Effector memory CD8-positive, alpha-beta T cell (primary cell): ENCODE data around the gene FHL1.
"Not testable (repeated sequence)": the region's sequence is repeated elsewhere in the genome, so short reads cannot be mapped to it uniquely, and the experiment has no call there.

Experiments
- ATAC-seq: fragments of 150-1000 bp; cut with Tn5 transposase; replicated peaks from 2 replicates; pipeline ENCODE4 v1.10.0; 2021; ENCODE audit warnings: mild to moderate bottlenecking, moderate library complexity
- DNase-seq, 3 experiments: peaks; one replicate each; pipeline ENCODE4 v3.0.0; 2021
- H3K27ac Mint-ChIP-seq, 2 donors: one replicate each; pipeline ENCODE4 v1.8.0; 2022; ENCODE audit warnings: mild to moderate bottlenecking in 2 of 2, mixed read lengths in 2 of 2, moderate library complexity in 2 of 2
- H3K27me3 Mint-ChIP-seq, 2 donors: one replicate each; pipeline ENCODE4 v1.8.0; 2022; ENCODE audit warnings: mixed read lengths in 2 of 2
- H3K36me3 Mint-ChIP-seq: one replicate; pipeline ENCODE4 v1.8.0; 2022; ENCODE audit warnings: mild to moderate bottlenecking, moderate library complexity, mixed read lengths; ENCODE audit not compliant: insufficient read depth
- H3K4me1 Mint-ChIP-seq, 2 donors: one replicate each; pipeline ENCODE4 v1.8.0; 2022; ENCODE audit warnings: low read depth in 2 of 2, mixed read lengths in 2 of 2
- H3K4me3 Mint-ChIP-seq, 2 donors: one replicate each; pipeline ENCODE4 v1.8.0; 2022; ENCODE audit warnings: mild to moderate bottlenecking in 2 of 2, mixed read lengths in 2 of 2, moderate library complexity in 2 of 2
- H3K9me3 Mint-ChIP-seq, 2 donors: one replicate each; pipeline ENCODE4 v1.8.0; 2022; ENCODE audit warnings: mixed read lengths in 2 of 2

FHL1 gene

DNA sequence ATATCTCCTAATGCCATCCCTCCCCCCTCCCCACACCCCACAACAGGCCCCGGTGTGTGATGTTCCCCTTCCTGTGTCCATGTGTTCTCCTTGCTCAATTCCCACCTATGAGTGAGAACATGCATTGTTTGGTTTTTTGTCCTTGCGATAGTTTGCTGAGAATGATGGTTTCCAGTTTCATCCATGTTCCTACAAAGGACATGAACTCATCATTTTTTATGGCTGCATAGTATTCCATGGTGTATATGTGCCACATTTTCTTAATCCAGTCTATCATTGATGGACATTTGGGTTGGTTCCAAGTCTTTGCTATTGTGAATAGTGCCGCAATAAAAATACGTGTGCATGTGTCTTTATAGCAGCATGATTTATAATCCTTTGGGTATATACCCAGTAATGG is 90.5 kb downstream of the FHL1 start:
- peaks cover 41% of the 10 kb centered on the region for H3K36me3 Mint-ChIP-seq
- H3K27ac Mint-ChIP-seq, DNase-seq, H3K4me1 Mint-ChIP-seq, H3K4me3 Mint-ChIP-seq, ATAC-seq, H3K27me3 Mint-ChIP-seq, H3K9me3 Mint-ChIP-seq: not testable (repeated sequence)

DNA sequence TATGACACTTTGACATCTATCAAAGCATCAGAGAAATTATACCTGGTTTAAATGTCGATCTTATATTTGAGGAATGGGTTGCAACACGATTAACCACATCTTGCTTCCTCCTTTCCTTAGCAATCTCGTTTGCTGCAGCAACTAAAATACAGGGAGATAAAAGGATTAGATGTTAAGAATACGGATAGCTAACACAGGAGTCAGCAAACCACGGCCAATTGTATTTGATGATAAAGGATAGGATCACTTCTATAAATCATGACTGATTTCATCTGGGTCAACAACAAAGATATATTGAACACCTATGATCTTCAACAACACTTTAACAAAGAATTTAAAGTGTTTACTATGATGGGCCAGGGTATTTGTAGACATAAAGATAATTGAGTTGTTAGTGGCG is 98.9 kb downstream of the FHL1 start:
- H3K27me3 Mint-ChIP-seq: no peaks in the 10 kb centered on the region
- peaks cover 22% of the 10 kb centered on the region for H3K36me3 Mint-ChIP-seq
- no peaks in the 10 kb centered on the region for H3K9me3 Mint-ChIP-seq
- no peak for DNase-seq
- no peak for ATAC-seq
- H3K4me1 Mint-ChIP-seq: peaks cover 0 to 3% of the 10 kb centered on the region in 2 donors
- no peak overlapping the region for H3K27ac Mint-ChIP-seq
- no peak overlapping the region for H3K4me3 Mint-ChIP-seq

DNA sequence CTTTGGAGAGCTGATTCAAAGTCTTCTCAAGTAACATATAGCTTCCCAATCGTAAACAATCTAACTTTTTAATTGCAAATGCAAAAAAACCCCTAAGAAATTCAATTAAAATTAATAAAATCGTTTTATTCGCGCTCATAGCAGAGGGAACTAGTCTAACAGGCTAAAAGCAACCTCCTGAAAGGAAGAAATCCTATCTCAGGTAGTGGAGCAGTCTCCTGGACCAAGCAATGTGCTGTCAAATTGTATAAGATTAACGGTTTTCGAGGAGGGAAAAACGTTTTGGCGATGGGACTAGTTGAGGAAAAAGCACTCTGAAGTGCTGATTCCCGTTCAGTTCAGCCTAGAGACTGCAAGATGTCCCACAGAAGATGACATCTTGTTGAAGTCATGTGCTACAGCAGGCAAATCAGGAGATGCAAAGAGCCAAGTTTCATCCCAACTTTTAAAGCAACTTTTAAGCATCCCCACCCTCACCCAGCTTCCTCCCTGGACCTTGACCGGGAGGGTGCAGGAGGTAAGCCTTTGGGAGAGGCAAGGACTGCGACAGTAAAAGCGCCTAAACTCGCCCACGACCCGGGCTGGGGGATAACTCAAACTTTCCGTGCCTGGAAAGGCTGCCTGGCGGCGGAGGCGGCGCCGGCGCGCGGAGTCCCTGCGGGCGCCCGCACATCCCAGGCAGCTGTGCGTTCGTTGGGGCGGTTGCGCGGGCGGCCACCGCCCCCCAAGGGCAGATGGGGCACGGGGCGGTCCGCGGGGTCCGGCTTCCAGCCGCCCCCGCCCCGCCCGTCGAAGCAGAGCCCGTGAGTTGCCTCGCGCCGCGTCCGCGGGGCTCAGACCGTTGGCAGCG is 103.1 kb downstream of the FHL1 start:
- peak overlapping the region; percentile 73 for H3K4me3 Mint-ChIP-seq
- no peaks in the 10 kb centered on the region for H3K9me3 Mint-ChIP-seq
- no peak for DNase-seq
- peak; percentile 31 for ATAC-seq
- no peaks in the 10 kb centered on the region for H3K27me3 Mint-ChIP-seq
- no peak overlapping the region for H3K27ac Mint-ChIP-seq
- peaks cover 10% of the 10 kb centered on the region for H3K36me3 Mint-ChIP-seq
- H3K4me1 Mint-ChIP-seq: peaks cover 3 to 4% of the 10 kb centered on the region in 2 donors

DNA sequence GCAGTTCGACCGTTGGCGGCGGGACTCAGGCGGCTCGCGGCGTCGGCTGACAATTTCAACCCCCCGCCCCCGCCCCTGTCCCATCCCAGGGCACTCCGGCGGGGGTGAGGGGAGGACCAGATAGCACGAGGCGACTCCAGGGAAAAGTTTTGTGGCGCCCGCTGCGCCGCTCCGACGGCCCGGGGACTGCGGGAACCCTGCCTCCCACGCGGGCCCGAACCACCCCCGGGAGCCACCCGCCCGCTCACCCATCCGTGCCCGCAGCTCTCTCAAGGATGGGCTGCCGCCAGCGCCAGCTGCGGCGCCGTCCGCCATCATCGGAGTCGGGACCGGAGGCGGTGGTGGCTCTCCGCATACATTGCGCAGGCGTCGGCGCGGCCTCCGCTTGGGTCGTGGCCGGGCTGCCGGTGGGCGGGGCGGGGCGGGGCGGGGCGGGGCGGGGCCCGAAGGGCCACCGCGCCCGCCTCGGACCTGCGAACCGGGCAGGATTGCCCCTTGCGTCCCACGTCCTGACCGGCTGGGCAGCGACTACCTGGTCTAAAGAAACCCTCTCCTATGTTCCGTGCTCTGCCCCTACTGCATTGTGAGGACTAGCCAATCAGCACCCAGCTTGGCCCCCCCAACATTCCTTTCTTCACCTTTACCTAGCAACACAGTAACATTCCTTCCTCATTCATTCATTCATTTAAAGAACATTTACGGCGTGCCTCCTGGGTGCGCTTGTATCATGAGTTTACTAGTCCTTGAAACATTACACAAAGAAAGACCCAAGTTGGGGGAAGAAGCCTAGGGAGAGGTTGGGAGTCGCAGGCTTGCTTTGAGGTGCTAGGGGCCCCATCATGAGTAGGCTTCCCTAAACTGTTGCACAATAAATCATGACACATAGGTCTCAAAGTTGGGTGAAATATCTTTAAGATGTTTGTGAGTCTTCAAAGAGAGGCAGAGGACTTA is 104.0 kb downstream of the FHL1 start, which contains the start of gene MAP7D3:
Gene MAP7D3, minus strand, starts transcription at position 360 of the 951 bp plus-strand sequence. Its CDS starts 42 bp downstream, at position 318.
- Mint-ChIP-seq H3K4me3 (peak within 1 kb of the TSS; percentile 86 to 93), H3K9me3 (no peaks in the 10 kb centered on the region), H3K36me3 (peaks cover 7% of the 10 kb centered on the region), H3K4me1 (peaks cover 3 to 4% of the 10 kb centered on the region in 2 donors), H3K27ac (peak within 1 kb of the TSS; percentile 81 to 87), H3K27me3 (no peaks in the 10 kb centered on the region)
- ATAC-seq (peak; percentile 92), DNase-seq (peak; percentile 47 to 55 (median 53))

DNA sequence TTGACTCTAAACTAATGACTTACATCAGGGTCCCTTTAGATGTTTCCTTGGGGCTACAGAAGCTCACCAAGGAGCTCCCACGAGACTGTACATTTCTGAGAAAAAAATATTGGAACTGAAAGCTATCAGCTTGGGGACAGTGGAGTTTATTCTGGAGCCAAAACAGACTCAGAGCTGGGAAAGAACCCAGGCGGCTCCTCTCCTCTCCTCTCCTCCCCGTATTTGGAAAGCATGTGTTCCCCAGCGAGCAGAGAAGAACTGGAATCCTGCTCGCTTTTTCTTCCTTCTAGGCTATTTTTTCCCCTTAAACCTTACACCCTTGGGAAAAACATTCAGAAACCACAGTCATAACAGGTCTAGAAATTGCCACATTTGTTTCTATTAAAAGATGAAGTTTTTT is 108.2 kb downstream of the FHL1 start:
- ATAC-seq: no peak
- no peak for DNase-seq
- no peaks in the 10 kb centered on the region for H3K27me3 Mint-ChIP-seq
- no peaks in the 10 kb centered on the region for H3K9me3 Mint-ChIP-seq
- peaks cover 7 to 11% of the 10 kb centered on the region in 2 donors for H3K4me1 Mint-ChIP-seq
- H3K4me3 Mint-ChIP-seq: no peak overlapping the region
- peaks cover 7% of the 10 kb centered on the region for H3K36me3 Mint-ChIP-seq
- H3K27ac Mint-ChIP-seq: no peak overlapping the region

DNA sequence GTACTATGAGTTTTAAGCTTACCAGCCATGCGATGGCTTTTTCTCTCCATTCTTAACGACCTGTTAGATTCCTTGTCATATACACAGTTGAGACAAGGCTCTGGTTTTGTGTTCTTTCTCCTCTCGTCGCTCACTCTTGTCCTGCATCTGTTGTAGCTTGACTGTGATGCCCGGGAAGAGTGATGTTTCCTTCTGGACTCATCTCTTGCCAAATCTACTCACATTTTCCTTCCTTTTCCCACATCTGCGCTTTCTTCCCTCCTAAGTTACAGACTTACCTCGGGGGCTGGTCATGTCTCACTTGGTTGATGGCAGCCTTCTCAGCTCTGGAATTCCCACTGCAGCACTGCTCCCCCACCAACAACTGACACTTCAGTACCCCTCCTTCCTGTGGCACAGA is 108.7 kb downstream of the FHL1 start:
- no peaks in the 10 kb centered on the region for H3K27me3 Mint-ChIP-seq
- H3K4me1 Mint-ChIP-seq: peaks cover 7 to 11% of the 10 kb centered on the region in 2 donors
- H3K27ac Mint-ChIP-seq: no peak overlapping the region
- H3K4me3 Mint-ChIP-seq: no peak overlapping the region
- H3K9me3 Mint-ChIP-seq: no peaks in the 10 kb centered on the region
- ATAC-seq: no peak
- H3K36me3 Mint-ChIP-seq: peaks cover 7% of the 10 kb centered on the region
- DNase-seq: no peak

DNA sequence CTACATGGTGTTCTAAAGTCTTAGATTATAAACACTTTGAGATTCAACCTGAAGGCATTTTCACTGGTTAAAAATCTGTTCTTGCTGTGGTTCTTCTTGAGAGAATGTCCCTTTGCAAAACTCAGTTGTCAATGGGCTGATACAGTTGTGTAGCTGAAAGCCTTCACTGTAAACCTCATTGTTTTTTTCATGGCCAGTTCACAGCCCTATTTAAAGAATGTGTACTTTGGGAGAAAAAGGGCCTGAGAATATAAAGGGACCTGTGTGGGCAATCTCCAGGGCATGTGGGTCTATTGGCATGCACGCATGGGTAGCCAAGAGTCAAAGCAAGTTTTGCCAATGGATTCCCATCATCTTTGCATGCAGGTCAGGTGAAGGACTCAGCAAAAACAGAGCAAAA is 111.6 kb downstream of the FHL1 start:
- H3K27me3 Mint-ChIP-seq: no peaks in the 10 kb centered on the region
- no peak overlapping the region for H3K4me3 Mint-ChIP-seq
- peak overlapping the region; percentile 49 to 72 for H3K27ac Mint-ChIP-seq
- ATAC-seq: no peak
- H3K4me1 Mint-ChIP-seq: peaks cover 4 to 7% of the 10 kb centered on the region in 2 donors
- H3K36me3 Mint-ChIP-seq: no peaks in the 10 kb centered on the region
- no peaks in the 10 kb centered on the region for H3K9me3 Mint-ChIP-seq
- DNase-seq: no peak

DNA sequence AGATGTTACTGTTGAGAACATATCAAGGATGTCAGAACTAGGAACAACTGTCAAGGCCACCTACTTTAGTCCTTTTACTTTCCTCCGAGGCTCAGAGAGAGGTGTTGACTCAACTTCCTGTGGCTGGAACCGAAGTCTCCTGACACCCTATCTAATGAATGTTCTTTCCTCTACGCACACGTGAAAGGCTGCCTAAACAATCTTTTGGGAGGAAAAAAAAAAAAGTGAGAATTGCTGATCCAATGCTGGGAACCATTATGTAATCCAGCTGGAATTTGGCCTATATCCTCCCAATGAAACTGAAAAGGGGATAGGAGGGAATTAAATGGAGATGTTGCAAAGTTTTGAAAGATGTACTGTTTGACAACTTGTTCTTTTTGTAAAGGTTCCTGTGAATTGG is 112.2 kb downstream of the FHL1 start:
- Mint-ChIP-seq H3K4me3 (no peak overlapping the region), H3K27ac (peak overlapping the region; percentile 49 to 72), H3K4me1 (peaks cover 4 to 7% of the 10 kb centered on the region in 2 donors), H3K36me3 (no peaks in the 10 kb centered on the region), H3K27me3 (no peaks in the 10 kb centered on the region), H3K9me3 (no peaks in the 10 kb centered on the region)
- ATAC-seq (peak; percentile 70), DNase-seq (no peak)

DNA sequence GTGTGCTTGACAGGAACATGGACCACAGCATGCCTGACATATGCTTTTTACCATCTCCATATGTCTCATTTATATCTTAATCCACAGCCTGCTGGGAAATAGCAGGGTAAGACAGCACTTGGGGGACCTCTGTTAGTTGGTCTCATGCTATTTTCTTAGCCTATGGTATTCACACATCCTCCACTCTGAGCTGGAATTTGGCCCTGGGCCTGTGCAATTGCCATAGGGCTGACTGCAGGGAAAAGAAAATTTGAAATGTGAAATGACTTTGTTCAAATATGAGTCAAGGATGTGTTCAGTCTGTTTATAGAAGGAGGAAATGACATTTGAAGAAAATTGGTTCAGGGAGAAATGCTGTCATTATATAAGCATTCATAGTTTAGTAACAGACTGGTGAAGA is 113.4 kb downstream of the FHL1 start:
- no peak for ATAC-seq

More for the DNA sequence above, 113.4 kb downstream of the FHL1 start:
- DNase-seq: no peak
- H3K9me3 Mint-ChIP-seq: no peaks in the 10 kb centered on the region
- H3K36me3 Mint-ChIP-seq: no peaks in the 10 kb centered on the region
- no peak overlapping the region for H3K27ac Mint-ChIP-seq
- H3K4me1 Mint-ChIP-seq: peaks cover 4 to 7% of the 10 kb centered on the region in 2 donors
- no peak overlapping the region for H3K4me3 Mint-ChIP-seq
- H3K27me3 Mint-ChIP-seq: no peaks in the 10 kb centered on the region
